Renal pelvis (tissue), 4 donors: Measurements from ENCODE around the gene AMOTL2. TPM values are rescaled to one million over a fixed set of nuclear protein-coding genes. Genes with fewer than 3 reads are reported as not detected.

ENCODE experiments used
- DNase-seq: peaks from one replicate; pipeline ENCODE4 v3.0.0-alpha.2; 2013
- polyA plus RNA-seq, 3 donors: library from polyadenylated mRNA; unstranded; fragments of 120-200 nt; gene quantifications; one replicate each; pipeline ENCODE4 v1.2.1, GENCODE V29; 2013; ENCODE audit not compliant: insufficient read length in 3 of 3

Gene AMOTL2
- polyA plus RNA-seq, 3 donors: 85.5 to 94.7 (median 85.9) TPM

- no peak for DNase-seq
Observed at GRCh38 chr3:134367869-134368750, 6.1 kb downstream of the AMOTL2 start.

DNA sequence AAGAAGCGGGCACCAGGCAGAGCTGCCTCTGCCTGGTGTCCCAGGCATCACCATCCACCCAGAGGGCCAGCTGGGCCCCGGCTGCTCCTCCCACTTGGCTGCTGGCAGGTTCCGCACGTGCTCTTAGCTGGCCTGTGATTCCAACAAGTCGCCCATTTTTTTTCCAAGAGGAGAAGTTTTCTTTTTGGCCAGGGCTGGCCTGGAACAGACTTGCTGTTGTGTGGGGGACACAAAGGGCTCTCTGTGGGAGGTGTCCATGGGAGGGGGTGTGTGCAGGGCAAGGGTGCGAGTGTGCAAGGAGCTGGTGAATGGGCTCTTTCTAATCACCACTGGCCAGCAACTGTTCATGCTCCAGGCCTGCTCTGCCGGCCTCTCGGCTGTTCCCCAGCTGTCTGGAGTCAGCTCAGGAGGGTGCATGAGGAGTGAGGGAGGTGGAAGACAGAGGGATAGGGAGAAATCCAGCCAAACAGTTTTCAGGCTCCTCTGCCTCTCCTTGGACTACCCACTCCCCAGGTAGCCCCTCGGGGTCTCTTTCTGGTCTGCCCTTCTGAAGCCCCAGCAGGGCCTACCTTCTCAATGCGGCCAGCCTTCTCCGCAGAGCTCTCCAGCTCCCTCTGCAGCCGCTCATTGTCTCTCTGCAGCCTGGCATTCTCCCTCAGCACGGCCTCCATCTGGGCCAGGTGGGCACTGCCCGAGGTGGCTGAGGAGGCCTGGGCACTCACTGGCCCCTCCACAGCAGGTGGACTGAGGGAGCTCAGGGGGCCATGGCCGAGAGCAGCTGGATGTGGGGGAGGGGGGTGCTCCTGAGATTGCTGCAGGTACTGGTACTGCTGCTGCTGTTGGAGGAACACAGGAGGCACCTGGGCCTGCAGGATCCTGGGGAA is 7.1 kb downstream of the AMOTL2 start:
- DNase-seq: no peak

- DNase-seq: no peak
Observed at GRCh38 chr3:134366221-134366927, 7.9 kb downstream of the AMOTL2 start.

GRCh38 chr3:134365766-134366065 is 8.5 kb downstream of the AMOTL2 start:
- DNase-seq: no peak

DNA sequence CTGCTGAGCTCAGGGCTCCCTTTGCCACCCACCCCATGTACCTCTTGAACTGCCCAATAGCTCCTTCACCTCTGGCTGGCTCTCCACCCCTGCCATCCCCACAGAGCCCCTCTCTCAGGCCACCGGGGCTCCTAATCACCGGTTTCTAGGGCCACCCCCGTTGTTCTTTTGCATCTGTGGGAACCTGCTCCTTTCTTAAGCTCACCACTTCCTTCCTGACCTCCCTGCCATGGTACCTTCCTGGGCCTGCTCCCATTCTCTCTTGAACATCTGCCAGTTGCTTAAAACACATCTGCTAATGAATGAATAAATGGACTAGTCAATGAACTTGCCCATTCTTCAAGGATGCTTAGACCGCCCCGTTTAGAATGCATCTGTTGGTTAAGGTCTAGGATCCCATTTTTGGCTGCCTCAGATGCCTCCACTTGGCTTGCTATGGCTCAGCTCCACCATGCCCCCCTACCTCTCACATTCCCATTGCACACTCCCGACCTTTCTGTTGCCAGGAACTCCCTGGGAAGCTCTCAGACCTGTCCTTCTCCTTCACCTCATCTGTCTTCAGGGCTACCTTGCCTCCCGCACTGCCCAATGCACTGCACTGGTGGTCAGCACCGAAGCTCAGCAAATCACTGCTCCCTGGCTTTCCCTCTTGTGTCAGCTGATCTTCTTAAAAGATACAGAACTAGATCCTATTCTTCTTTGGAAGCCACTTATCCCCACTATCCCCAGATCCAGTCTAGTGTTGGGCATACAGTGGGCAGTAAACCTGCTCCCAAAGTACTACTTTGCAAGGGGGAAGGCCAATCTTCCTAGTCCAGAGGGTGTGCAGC is 9.1 kb downstream of the AMOTL2 start:
- no peak for DNase-seq

GRCh38 chr3:134364061-134364935 is 9.9 kb downstream of the AMOTL2 start:
- peak; percentile 97 for DNase-seq

- no peak for DNase-seq
Observed at GRCh38 chr3:134363381-134363755, 10.9 kb downstream of the AMOTL2 start.

- no peak for DNase-seq
Observed at GRCh38 chr3:134362670-134363380, 11.4 kb downstream of the AMOTL2 start.

GRCh38 chr3:134362221-134362620 is 12.0 kb downstream of the AMOTL2 start:
- DNase-seq: no peak

DNA sequence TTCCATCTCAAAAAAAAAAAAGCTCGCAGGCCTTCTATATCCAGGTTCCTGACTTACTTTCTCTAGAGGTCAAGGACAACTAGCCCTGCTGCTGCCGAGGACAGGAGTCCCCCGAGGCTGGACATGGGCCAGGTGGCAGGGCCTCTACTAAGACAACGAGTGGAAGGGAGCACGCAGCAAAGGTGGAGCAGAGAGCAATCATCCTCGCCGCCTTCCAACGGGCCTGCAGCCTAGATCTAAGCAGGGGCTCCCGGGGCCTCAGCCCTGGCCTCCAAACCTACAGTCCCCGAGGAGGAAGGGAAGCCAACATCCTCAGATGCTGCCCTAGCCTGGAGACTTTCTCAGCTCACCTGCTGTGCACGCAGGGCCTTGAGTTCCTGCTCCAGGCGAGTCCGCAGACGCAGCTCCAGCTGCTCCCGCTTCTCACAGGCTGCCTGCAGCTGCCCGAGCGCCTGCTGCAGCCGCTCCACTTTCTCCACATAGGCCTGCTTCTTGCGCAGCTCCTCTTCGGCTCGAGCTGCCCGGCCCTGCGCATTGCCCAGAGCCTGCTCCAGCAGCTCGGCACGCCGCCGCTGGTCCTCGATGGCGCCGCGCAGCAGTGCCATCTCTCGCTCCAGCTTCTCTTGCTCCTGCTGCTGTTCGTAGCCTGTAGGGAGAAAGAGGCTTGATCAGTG is 12.9 kb downstream of the AMOTL2 start:
- DNase-seq: no peak

DNA sequence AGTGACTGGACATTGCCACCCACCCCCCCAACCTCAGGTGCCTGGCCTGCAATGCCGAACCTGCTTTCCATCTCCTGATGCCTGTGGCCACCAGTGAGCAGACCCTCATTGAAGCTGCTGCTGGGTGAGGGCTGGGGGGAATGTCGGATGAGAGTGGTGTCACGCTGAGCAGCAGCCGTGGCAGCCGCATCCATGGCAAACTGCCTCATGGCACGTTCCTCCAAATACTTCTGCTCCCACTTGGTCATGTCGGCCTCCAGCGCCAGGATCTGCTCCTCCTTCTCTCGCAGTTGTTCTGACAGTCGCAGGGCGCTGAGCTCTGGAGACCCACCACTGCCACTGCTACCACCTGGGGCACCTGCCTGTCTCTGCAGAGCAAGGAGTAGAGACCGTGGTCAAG is 14.2 kb downstream of the AMOTL2 start:
- no peak for DNase-seq

DNA sequence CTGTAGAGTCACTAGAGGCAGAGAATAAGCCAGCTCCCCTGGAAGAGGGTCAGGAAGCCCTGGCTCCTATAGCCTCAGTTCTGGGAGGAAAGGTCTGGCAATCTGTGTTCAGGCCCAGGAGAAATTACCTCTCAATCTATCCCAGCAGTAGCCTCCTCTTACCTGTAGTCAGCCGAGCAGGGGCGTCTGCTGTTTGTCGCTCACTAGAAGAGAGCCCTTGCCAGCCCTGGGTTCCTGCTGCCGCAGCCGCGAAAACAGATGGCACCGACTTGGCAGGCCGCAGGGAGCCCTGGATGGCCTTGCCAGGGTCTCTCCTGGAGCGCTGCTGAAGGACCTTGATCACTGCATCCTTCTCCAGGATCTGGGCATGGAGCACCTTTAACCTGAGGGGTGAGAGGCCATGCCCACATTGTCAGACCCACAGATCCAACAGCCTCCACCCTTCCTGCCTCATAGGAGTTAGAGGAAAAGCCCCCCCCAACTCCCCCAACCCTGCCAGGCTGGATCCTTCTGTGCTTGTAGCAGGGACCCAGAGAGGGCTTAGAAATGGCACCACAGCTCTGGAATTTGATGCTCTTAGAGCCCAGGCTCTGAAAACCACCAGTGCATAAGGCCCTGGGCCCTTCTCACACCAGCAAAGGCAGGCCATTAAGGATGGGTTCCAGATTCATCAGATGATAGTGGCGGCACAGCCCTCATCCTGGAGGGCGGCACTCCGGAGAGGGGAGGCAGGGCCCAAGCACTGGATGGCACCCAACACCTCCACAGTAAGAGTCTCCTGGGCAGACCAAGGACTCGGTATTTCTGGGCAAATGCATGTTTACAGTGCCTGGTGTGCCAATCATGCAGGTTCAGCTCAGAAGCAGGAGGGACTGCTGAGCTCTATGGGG is 14.9 kb downstream of the AMOTL2 start:
- DNase-seq: no peak

DNA sequence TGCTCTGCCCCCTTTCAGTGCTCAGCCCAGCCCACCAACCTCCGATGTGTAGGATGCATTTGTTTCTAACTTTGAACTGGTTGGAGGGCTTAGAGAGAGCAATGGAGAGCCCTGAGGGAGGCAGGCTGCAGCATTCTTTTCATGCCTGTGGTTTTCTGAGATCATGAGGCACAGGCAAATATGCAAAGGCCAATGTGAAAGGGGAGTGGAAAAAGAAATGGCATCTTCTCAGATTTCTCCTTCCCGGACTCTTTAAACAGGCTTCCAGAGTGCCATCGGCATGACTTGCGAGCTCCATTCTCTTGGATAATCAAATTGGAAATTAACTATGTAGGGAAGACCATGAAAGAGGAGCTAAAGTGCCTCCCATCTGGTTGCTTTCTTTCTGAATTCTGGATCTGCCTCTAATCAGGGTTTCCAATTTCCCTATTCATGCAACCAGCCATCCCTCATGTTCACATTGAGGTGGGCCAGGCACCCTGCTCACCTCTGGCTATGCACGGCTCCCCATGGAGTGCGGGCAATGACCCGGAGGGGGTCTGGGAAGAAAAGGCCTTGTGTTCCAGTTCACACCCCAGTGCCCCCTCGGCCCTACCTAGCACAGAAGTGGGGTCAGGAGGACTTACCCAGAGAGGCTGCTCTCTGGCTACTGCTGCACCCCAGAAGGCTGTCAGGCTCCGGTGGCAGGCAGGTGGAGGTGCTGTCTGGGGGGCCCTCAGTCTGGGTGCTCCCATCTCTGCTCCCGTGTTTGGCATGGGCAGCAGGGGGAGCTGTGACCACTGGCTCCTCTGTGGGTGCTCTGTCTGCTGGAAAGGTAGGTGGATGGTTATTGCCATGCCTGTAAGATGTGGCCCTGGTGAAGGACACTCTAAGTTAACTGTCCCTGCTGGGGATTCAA is 16.1 kb downstream of the AMOTL2 start:
- DNase-seq: peak; percentile 93

- DNase-seq: no peak
Observed at GRCh38 chr3:134357261-134357913, 16.9 kb downstream of the AMOTL2 start.

- DNase-seq: no peak
Observed at GRCh38 chr3:134356411-134357040, 17.7 kb downstream of the AMOTL2 start.

- DNase-seq: no peak
Observed at GRCh38 chr3:134355416-134355815, 18.8 kb downstream of the AMOTL2 start.
